Renal pelvis (tissue), 4 donors: ENCODE data around the gene PGP. TPM values are rescaled to one million over a fixed set of nuclear protein-coding genes. Genes with fewer than 3 reads are reported as not detected.

Source experiments
- DNase-seq: peaks from one replicate; pipeline ENCODE4 v3.0.0-alpha.2; 2013
- polyA plus RNA-seq, 3 donors: library from polyadenylated mRNA; unstranded; fragments of 120-200 nt; gene quantifications; one replicate each; pipeline ENCODE4 v1.2.1, GENCODE V29; 2013; ENCODE audit not compliant: insufficient read length in 3 of 3

Gene PGP
- polyA plus RNA-seq, 3 donors: 15.1 to 18.8 (median 17.8) TPM

GRCh38 chr16:2226245-2226793, 11.7 kb upstream of the PGP start:
- no peak for DNase-seq

GRCh38 chr16:2223942-2224486, 9.4 kb upstream of the PGP start:
- no peak for DNase-seq

GRCh38 chr16:2223221-2223941, 8.7 kb upstream of the PGP start, which contains the start of gene E4F1:
E4F1 (plus strand) TSS chr16:2223591; CDS start chr16:2223614, 23 bp downstream.
- peak; percentile 99 for DNase-seq

- no peak for DNase-seq
These were observed 1.7 kb upstream of the PGP start for GRCh38 chr16:2216330-2216729.

- DNase-seq: no peak
These were observed 572 bp downstream of the PGP start for GRCh38 chr16:2213817-2214718.

GRCh38 chr16:2212362-2213324, 2.0 kb downstream of the PGP start:
- no peak for DNase-seq

GRCh38 chr16:2211923-2212347, 2.7 kb downstream of the PGP start:
- DNase-seq: no peak

GRCh38 chr16:2210386-2211365, 4.0 kb downstream of the PGP start, which contains the start of gene BRICD5:
BRICD5 (minus strand) TSS chr16:2210863; CDS start chr16:2210833, 30 bp downstream.
- no peak for DNase-seq

- DNase-seq: no peak
These were observed 4.7 kb downstream of the PGP start for GRCh38 chr16:2210009-2210332.

- DNase-seq: no peak
These were observed 5.2 kb downstream of the PGP start for GRCh38 chr16:2209258-2210008.

GRCh38 chr16:2208772-2209171, 5.9 kb downstream of the PGP start:
- no peak for DNase-seq

- no peak for DNase-seq
These were observed 6.3 kb downstream of the PGP start for GRCh38 chr16:2208308-2208707.

- no peak for DNase-seq
These were observed 6.8 kb downstream of the PGP start for GRCh38 chr16:2207872-2208271.

GRCh38 chr16:2206780-2207433, 7.7 kb downstream of the PGP start:
- DNase-seq: no peak

- DNase-seq: no peak
These were observed 8.2 kb downstream of the PGP start for GRCh38 chr16:2206420-2206779.

GRCh38 chr16:2205967-2206313, 8.7 kb downstream of the PGP start:
- no peak for DNase-seq

GRCh38 chr16:2205104-2205966, 9.3 kb downstream of the PGP start, which contains the start of gene MLST8:
MLST8 (plus strand) TSS chr16:2205454; CDS start chr16:2206086, 632 bp downstream.
- DNase-seq: peak; percentile 85
